HCT116 (cell line): Measurements from ENCODE around the gene FAM32A. TPM values are rescaled to one million over a fixed set of nuclear protein-coding genes. Genes with fewer than 3 reads are reported as not detected.

Experiments used
- ATAC-seq: fragments of 200-7000 bp; cut with Tn5 transposase; 2 replicates; pipeline ENCODE4 v1.9.1; 2020; ENCODE audit warnings: mild to moderate bottlenecking, moderate library complexity
- BruUV-seq: library from RNA; stranded (reverse); fragments of 400-500 nt; replicated peaks from 2 replicates; lab custom pipeline; 2021; lab: Mats Ljungman, UMichigan
- CTCF ChIA-PET: fragments of 300-600 bp; sonication (Branson Sonifier 250); formaldehyde crosslinking; loops from one replicate; lab custom pipeline; 2021; ENCODE audit warnings: antibody characterized with exemption; lab: Charles Lee
- POLR2A ChIA-PET: fragments of 300-600, 350-600 bp; sonication (Branson Sonifier 250); formaldehyde crosslinking; loops from one replicate; lab custom pipeline; 2021; ENCODE audit warnings: antibody characterized with exemption; lab: Charles Lee
- RAD21 ChIA-PET, 2 experiments: fragments of 300-600 bp; sonication (Branson Sonifier 250); formaldehyde crosslinking; loops; one replicate each; lab custom pipeline; 2023; ENCODE audit warnings: low total read pairs in 2 of 2; ENCODE audit not compliant: uncharacterized antibody in 2 of 2, unreplicated experiment in 2 of 2, low non-redundant PET in 1 of 2; lab: Charles Lee
- DNase-seq: peaks from one replicate; pipeline ENCODE4 v3.0.0-alpha.2; 2010; ENCODE audit warnings: low read depth, low spot score
- H2AFZ ChIP-seq: fragments of 200-600 bp; shearing (Covaris generic), sonication (generic); 2 replicates; pipeline ENCODE4 v1.6.1; 2017; ENCODE audit warnings: low read depth, mixed run types, mixed read lengths, antibody characterized with exemption, low read length; ENCODE audit not compliant: poor library complexity, severe bottlenecking
- H3K27ac ChIP-seq: 2 replicates; pipeline ENCODE4 v1.5.1; 2012; ENCODE audit warnings: low read depth, low read length
- H3K27me3 ChIP-seq: fragments of 200-600 bp; sonication (generic); 2 replicates; pipeline ENCODE4 v1.6.1; 2016; ENCODE audit warnings: mixed run types, low read length, mixed read lengths; ENCODE audit not compliant: insufficient read depth
- H3K36me3 ChIP-seq, 2 experiments: fragments of 200-500 bp in 1 of 2; fragments of 200-600 bp in 1 of 2; sonication (Bioruptor generic) in 1 of 2; sonication (generic) in 1 of 2; 2 replicates each; pipeline versions ENCODE4 v1.5.1 to v1.6.1; 2014 to 2016; ENCODE audit warnings: low read length in 2 of 2, inconsistent platforms in 1 of 2, mixed read lengths in 1 of 2, mixed run types in 1 of 2; ENCODE audit not compliant: insufficient read depth in 2 of 2, control insufficient read depth in 1 of 2
- H3K4me1 ChIP-seq, 2 experiments: fragments of 200-600 bp in 1 of 2; sonication (generic) in 1 of 2; 2 replicates each; pipeline versions ENCODE4 v1.5.1 to v1.6.1; 2012 to 2017; ENCODE audit warnings: low read length in 2 of 2, inconsistent platforms in 1 of 2, mild to moderate bottlenecking in 1 of 2, mixed read lengths in 1 of 2, mixed run types in 1 of 2, moderate library complexity in 1 of 2; ENCODE audit not compliant: insufficient read depth in 2 of 2, control insufficient read depth in 1 of 2
- H3K4me2 ChIP-seq: fragments of 200-600 bp; sonication (generic); 2 replicates; pipeline ENCODE4 v1.6.1; 2017; ENCODE audit warnings: mixed run types, low read length, mixed read lengths
- H3K4me3 ChIP-seq, 2 experiments: fragments of 200-600 bp in 1 of 2; sonication (generic) in 1 of 2; replicated peaks in 1 of 2; 2 replicates each; pipeline ENCODE4 v1.5.1; 2011 to 2016; ENCODE audit warnings: low read length in 2 of 2, control low read depth in 1 of 2, low read depth in 1 of 2, mild to moderate bottlenecking in 1 of 2, mixed read lengths in 1 of 2, mixed run types in 1 of 2
- H3K79me2 ChIP-seq: fragments of 200-600 bp; sonication (generic); 2 replicates; pipeline ENCODE4 v1.6.1; 2017; ENCODE audit warnings: mild to moderate bottlenecking, mixed run types, low read length, moderate library complexity, mixed read lengths; ENCODE audit not compliant: insufficient read depth
- H3K9ac ChIP-seq: fragments of 200-600 bp; sonication (generic); 2 replicates; pipeline ENCODE4 v1.6.1; 2016; ENCODE audit warnings: low read length, mixed read lengths
- H3K9me2 ChIP-seq: fragments of 200-600 bp; sonication (generic), shearing (Covaris generic); 2 replicates; pipeline ENCODE4 v1.6.1; 2017; ENCODE audit warnings: mixed run types, mild to moderate bottlenecking, moderate library complexity; ENCODE audit not compliant: insufficient read depth
- H3K9me3 ChIP-seq, 2 experiments: fragments of 200-500 bp in 1 of 2; fragments of 200-600 bp in 1 of 2; sonication (Bioruptor generic) in 1 of 2; sonication (generic) in 1 of 2; 2 replicates each; pipeline ENCODE4 v1.6.1; 2014 to 2017; ENCODE audit warnings: low read length in 2 of 2, mixed read lengths in 2 of 2, inconsistent platforms in 1 of 2, low read depth in 1 of 2, mild to moderate bottlenecking in 1 of 2, mixed run types in 1 of 2, moderate library complexity in 1 of 2; ENCODE audit not compliant: control insufficient read depth in 1 of 2, insufficient read depth in 1 of 2
- H4K20me1 ChIP-seq: fragments of 200-600 bp; sonication (generic), shearing (Covaris generic); 2 replicates; pipeline ENCODE4 v1.6.1; 2017; ENCODE audit warnings: mixed run types, mild to moderate bottlenecking, moderate library complexity; ENCODE audit not compliant: insufficient read depth
- ATF3 ChIP-seq: IDR thresholded peaks from 2 replicates; pipeline ENCODE4 v1.6.1; 2012
- CBX3 ChIP-seq: IDR thresholded peaks from 2 replicates; pipeline ENCODE4 v1.6.1; 2012; ENCODE audit warnings: low read depth
- CTCF ChIP-seq, 3 experiments: fragments of 200-600 bp in 1 of 3; sonication (generic) in 1 of 3; IDR thresholded peaks in 2 of 3; conservative IDR thresholded peaks in 1 of 3; 2 replicates each; pipeline ENCODE4 v1.5.1; 2012 to 2017; ENCODE audit warnings: low read depth in 2 of 3, low read length in 2 of 3, antibody characterized with exemption in 1 of 3, borderline replicate concordance in 1 of 3, control low read depth in 1 of 3, mild to moderate bottlenecking in 1 of 3, mixed read lengths in 1 of 3, mixed run types in 1 of 3, moderate library complexity in 1 of 3; ENCODE audit not compliant: insufficient read depth in 1 of 3
- ELF1 ChIP-seq: IDR thresholded peaks from 2 replicates; pipeline ENCODE4 v1.6.1; 2012; ENCODE audit warnings: low read depth, borderline replicate concordance
- EZH2 ChIP-seq: fragments of 200-600 bp; sonication (generic); IDR thresholded peaks from 2 replicates; pipeline ENCODE4 v1.6.1; 2017; ENCODE audit warnings: antibody characterized with exemption, mixed run types
- FOSL1 ChIP-seq: IDR thresholded peaks from 2 replicates; pipeline ENCODE4 v1.6.1; 2012; ENCODE audit warnings: low read depth
- JUND ChIP-seq: IDR thresholded peaks from 2 replicates; pipeline ENCODE4 v1.6.1; 2012
- MAX ChIP-seq: IDR thresholded peaks from 2 replicates; pipeline ENCODE4 v1.6.1; 2012
- POLR2A ChIP-seq: IDR thresholded peaks from 2 replicates; pipeline ENCODE4 v1.7.0; 2011; ENCODE audit warnings: borderline replicate concordance; ENCODE audit not compliant: insufficient read depth, insufficient read length; ENCODE audit errors: extremely low read depth
- POLR2AphosphoS5 ChIP-seq: IDR thresholded peaks from 2 replicates; pipeline ENCODE4 v1.6.1; 2011; ENCODE audit warnings: mild to moderate bottlenecking, low read depth, low read length, moderate library complexity
- REST ChIP-seq: IDR thresholded peaks from 2 replicates; pipeline ENCODE4 v1.6.1; 2012; ENCODE audit warnings: low read depth
- SIN3A ChIP-seq: IDR thresholded peaks from 2 replicates; pipeline ENCODE4 v1.6.1; 2012; ENCODE audit warnings: low read depth
- SP1 ChIP-seq: IDR thresholded peaks from 2 replicates; pipeline ENCODE4 v1.6.1; 2012; ENCODE audit warnings: low read depth
- SRF ChIP-seq: IDR thresholded peaks from 2 replicates; pipeline ENCODE4 v1.6.1; 2012; ENCODE audit warnings: low read depth
- TCF7L2 ChIP-seq: IDR thresholded peaks from 2 replicates; pipeline ENCODE4 v1.7.0; 2011; ENCODE audit warnings: borderline replicate concordance, inconsistent platforms; ENCODE audit not compliant: insufficient read depth, insufficient read length; ENCODE audit errors: extremely low read depth
- YY1 ChIP-seq: IDR thresholded peaks from 2 replicates; pipeline ENCODE4 v1.6.1; 2011; ENCODE audit warnings: low read length, low read depth, moderate library complexity, mild to moderate bottlenecking; ENCODE audit not compliant: insufficient replicate concordance; ENCODE audit errors: extremely low read depth
- ZBTB33 ChIP-seq: IDR thresholded peaks from 2 replicates; pipeline ENCODE4 v1.6.1; 2011; ENCODE audit warnings: mild to moderate bottlenecking, low read length, moderate library complexity; ENCODE audit not compliant: insufficient replicate concordance; ENCODE audit errors: extremely low read depth
- ZNF274 ChIP-seq: fragments of 200-500 bp; sonication (Bioruptor generic); IDR thresholded peaks from 2 replicates; pipeline ENCODE4 v1.6.1; 2014; ENCODE audit warnings: mild to moderate bottlenecking, low read depth, low read length, inconsistent platforms
- intact Hi-C: fragments of 100-400 bp; cut with micrococcal nuclease; formaldehyde crosslinking; loops from 2 replicates; pipeline ENCODE4 v1.10.0; 2022
- total RNA-seq: library from RNA; stranded (reverse); gene quantifications from one replicate; pipeline ENCODE4 v1.2.1, GENCODE V29; 2021; ENCODE audit not compliant: unreplicated experiment

Gene FAM32A
- total RNA-seq, 1 experiment from 2014 or later = 61.3 TPM

- ATAC-seq = peak; percentile 92
- BruUV-seq = no TSS peak
- CTCF ChIA-PET = interaction anchor here (1.2 to 1.4 kb wide), 4 partner anchors 12 to 185 kb away, joined by 4 to 14 read pairs (median 7); partner anchors contain the start of gene FAM32A
- TF ChIP-seq YY1 (no peak), SP1 (no peak), FOSL1 (no peak), ELF1 (peak; percentile 96), CBX3 (no peak), ZBTB33 (no peak), POLR2A (no peak), ZNF274 (no peak), ATF3 (no peak), EZH2 (no peak), REST (no peak), JUND (no peak), MAX (peak; percentile 72; the same call in 1 of the 2 replicates), TCF7L2 (no peak), SIN3A (peak; percentile 75; the same call in 1 of the 2 replicates), SRF (peak; percentile 54; the same call in 1 of the 2 replicates), CTCF (IDR thresholded peaks at IDR 0.05 in 2 of 3, conservative IDR thresholded peaks at IDR 0.05 in 1 of 3; ENCODE audit: borderline replicate concordance in 1 of 3, insufficient read depth in 1 of 3, low read depth in 2 of 3, low read length in 2 of 3) (no peak), POLR2AphosphoS5 (peak; percentile 73)
These were observed 12.6 kb downstream of the FAM32A start, which contains the start of gene AP1M1 for GRCh38 chr19:16197622-16198369. Gene AP1M1 (plus strand): TSS chr19:16197911. CDS start chr19:16198027, 116 bp downstream.

More at GRCh38 chr19:16197622-16198369, 12.6 kb downstream of the FAM32A start, which contains the start of gene AP1M1:
- H3K4me3 ChIP-seq = peak within 1 kb of the TSS; percentile 96 to 98
- H3K4me2 ChIP-seq = peak within 1 kb of the TSS; percentile 84
- H4K20me1 ChIP-seq = no peaks in the 10 kb centered on the region
- H3K79me2 ChIP-seq = peaks cover 39% of the 10 kb centered on the region
- H3K9ac ChIP-seq = peak within 1 kb of the TSS; percentile 70
- POLR2A ChIA-PET = interaction anchor here (0.8 to 2.1 kb wide), 5 partner anchors 12 to 134 kb away, joined by 3 to 18 read pairs (median 3); partner anchors contain the start of gene FAM32A
- H3K36me3 ChIP-seq = no peaks in the 10 kb centered on the region
- H3K9me2 ChIP-seq = no peaks in the 10 kb centered on the region
- peak within 1 kb of the TSS; percentile 38 for H2AFZ ChIP-seq
- H3K4me1 ChIP-seq = peaks cover 15 to 43% of the 10 kb centered on the region in 2 experiments
- RAD21 ChIA-PET = no interaction called here
- peak within 1 kb of the TSS; percentile 76 for H3K27ac ChIP-seq
- H3K27me3 ChIP-seq = no peaks in the 10 kb centered on the region
- no peaks in the 10 kb centered on the region for H3K9me3 ChIP-seq
- intact Hi-C loops = no loop called here
- peak; percentile 96 for DNase-seq
